K562 (cell line): ENCODE data around the gene GULP1.

ENCODE experiments used
- CEBPB ChIP-seq: fragments of 450-650 bp; IDR thresholded peaks from 2 replicates; pipeline ENCODE4 v1.6.1; 2016; ENCODE audit warnings: missing genetic modification characterization, missing compliant biosample characterization
- POLR2A ChIP-seq: fragments of 450-650 bp; conservative IDR thresholded peaks from 2 replicates; pipeline ENCODE4 v1.6.1; 2016
- SMC3 ChIP-seq: conservative IDR thresholded peaks from 2 replicates; pipeline ENCODE4 v1.6.1; 2011; ENCODE audit warnings: low read depth, low read length, improper control_type of control experiment; ENCODE audit not compliant: insufficient read depth
- STAT5B ChIP-seq: fragments of 250-450 bp; sonication (Bioruptor Pico); IDR thresholded peaks from 2 replicates; pipeline ENCODE4 v1.8.0; 2021; ENCODE audit warnings: mild to moderate bottlenecking, inconsistent platforms

DNA sequence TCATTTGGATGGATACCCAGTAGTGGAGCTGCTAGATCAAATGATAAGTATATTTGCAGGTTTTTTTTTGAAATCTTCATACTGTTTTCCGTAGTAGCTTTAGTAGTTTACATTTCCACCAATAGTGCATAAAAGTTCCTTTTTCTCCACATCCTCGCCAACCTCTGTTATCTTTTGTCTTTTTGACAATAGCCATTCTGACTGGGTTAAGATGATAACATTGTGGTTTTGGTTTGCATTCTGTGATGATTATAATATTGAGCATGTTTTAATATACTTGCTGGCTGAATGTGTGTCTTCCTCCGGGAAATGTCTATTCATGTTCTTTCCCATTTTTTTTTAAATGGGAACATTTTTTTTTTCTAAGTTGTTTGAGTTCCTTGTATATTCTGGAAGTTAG, 260.0 kb downstream of the GULP1 start:
- TF ChIP-seq CEBPB (tag) (no peak), POLR2A (no peak), STAT5B (no peak), SMC3 (no peak)
